Activated CD4-positive, CD25-positive, alpha-beta regulatory T cell treated with anti-CD3 and anti-CD28 coated beads, Interleukin-2, amount 50 U/mL, for 72 hours (primary cell): ENCODE results near the gene CCM2.

Experiments
- DNase-seq: peaks from one replicate; pipeline ENCODE4 v3.0.0; 2021

CCM2 gene

GRCh38 chr7:44969701-44970522 is 30.1 kb upstream of the CCM2 start:
- no peak for DNase-seq

GRCh38 chr7:44970523-44971051 is 29.4 kb upstream of the CCM2 start:
- no peak for DNase-seq

- no peak for DNase-seq
Observed at GRCh38 chr7:44971188-44971901, 28.7 kb upstream of the CCM2 start.

GRCh38 chr7:44971902-44972441 is 28.0 kb upstream of the CCM2 start:
- DNase-seq: no peak

- DNase-seq: no peak
Observed at GRCh38 chr7:44972562-44972961, 27.4 kb upstream of the CCM2 start.

GRCh38 chr7:44973610-44974401 is 26.2 kb upstream of the CCM2 start:
- peak; percentile 34 for DNase-seq

- no peak for DNase-seq
Observed at GRCh38 chr7:44974549-44974948, 25.5 kb upstream of the CCM2 start.

GRCh38 chr7:44975331-44976039 is 24.5 kb upstream of the CCM2 start:
- no peak for DNase-seq

- DNase-seq: no peak
Observed at GRCh38 chr7:44976040-44976745, 23.8 kb upstream of the CCM2 start.

GRCh38 chr7:44976746-44977196 is 23.2 kb upstream of the CCM2 start:
- peak; percentile 32 for DNase-seq

- peak; percentile 73 for DNase-seq
Observed at GRCh38 chr7:44977304-44977958, 22.6 kb upstream of the CCM2 start.

GRCh38 chr7:44977959-44978335 is 22.1 kb upstream of the CCM2 start:
- peak; percentile 38 for DNase-seq

- DNase-seq: peak; percentile 85
Observed at GRCh38 chr7:44978511-44979366, 21.3 kb upstream of the CCM2 start, which contains the start of gene MYO1G. Gene MYO1G, minus strand, starts transcription at chr7:44979015. Its CDS starts 54 bp downstream, at chr7:44978961.

- DNase-seq: no peak
Observed at GRCh38 chr7:44979481-44980392, 20.3 kb upstream of the CCM2 start.

- peak; percentile 64 for DNase-seq
Observed at GRCh38 chr7:44980393-44981034, 19.5 kb upstream of the CCM2 start.

- no peak for DNase-seq
Observed at GRCh38 chr7:44981035-44981706, 18.8 kb upstream of the CCM2 start.

- DNase-seq: no peak
Observed at GRCh38 chr7:44982535-44982923, 17.5 kb upstream of the CCM2 start.

GRCh38 chr7:44982970-44983369 is 17.0 kb upstream of the CCM2 start:
- DNase-seq: no peak
